NCI-H1436 treated with DMSO at 0.1 percent for 48 hours (cell line): Measurements from ENCODE around the gene ZFR2.
"Not testable (repeated sequence)": the region's sequence is repeated elsewhere in the genome, so short reads cannot be mapped to it uniquely, and the experiment has no call there.

ENCODE experiments used
- DNase-seq: peaks from one replicate; lab custom pipeline; 2025; lab: John Stamatoyannopoulos, UW

The ZFR2 gene

GRCh38 chr19:3836887-3837286, 32.0 kb downstream of the ZFR2 start:
- no peak for DNase-seq

- no peak for DNase-seq
These were observed 33.8 kb downstream of the ZFR2 start for GRCh38 chr19:3835055-3835435.

- no peak for DNase-seq
These were observed 34.3 kb downstream of the ZFR2 start for GRCh38 chr19:3834349-3835054.

- DNase-seq = no peak
These were observed 35.1 kb downstream of the ZFR2 start for GRCh38 chr19:3833578-3834348.

GRCh38 chr19:3832001-3832400, 36.8 kb downstream of the ZFR2 start:
- no peak for DNase-seq

- no peak for DNase-seq
These were observed 37.2 kb downstream of the ZFR2 start for GRCh38 chr19:3831601-3832000.

GRCh38 chr19:3830621-3831589, 37.9 kb downstream of the ZFR2 start:
- no peak for DNase-seq

- DNase-seq = no peak
These were observed 41.5 kb downstream of the ZFR2 start for GRCh38 chr19:3827306-3827705.

- DNase-seq = no peak
These were observed 42.7 kb downstream of the ZFR2 start for GRCh38 chr19:3826163-3826562.

GRCh38 chr19:3825286-3825956, 43.4 kb downstream of the ZFR2 start:
- DNase-seq = no peak

- DNase-seq = no peak
These were observed 45.5 kb downstream of the ZFR2 start for GRCh38 chr19:3823350-3823713.

GRCh38 chr19:3822683-3823349, 46.0 kb downstream of the ZFR2 start:
- no peak for DNase-seq

- DNase-seq = no peak
These were observed 46.9 kb downstream of the ZFR2 start for GRCh38 chr19:3821857-3822364.

- no peak for DNase-seq
These were observed 47.7 kb downstream of the ZFR2 start for GRCh38 chr19:3821156-3821555.

GRCh38 chr19:3819989-3820388, 48.8 kb downstream of the ZFR2 start:
- DNase-seq = no peak

GRCh38 chr19:3818918-3819317, 49.9 kb downstream of the ZFR2 start:
- no peak for DNase-seq

GRCh38 chr19:3818466-3818865, 50.4 kb downstream of the ZFR2 start:
- no peak for DNase-seq

GRCh38 chr19:3817761-3818160, 51.1 kb downstream of the ZFR2 start:
- DNase-seq = no peak

- no peak for DNase-seq
These were observed 52.1 kb downstream of the ZFR2 start for GRCh38 chr19:3816566-3817218.

GRCh38 chr19:3816148-3816547, 52.7 kb downstream of the ZFR2 start:
- not testable (repeated sequence) for DNase-seq

GRCh38 chr19:3814648-3815047, 54.2 kb downstream of the ZFR2 start:
- no peak for DNase-seq
